Brain pericyte (primary cell): Measurements from ENCODE around the gene CFAP74.
A peak's percentile ranks its signal among the peaks of the same experiment; 100 is the strongest.

Experiments
- DNase-seq: peaks from one replicate; pipeline ENCODE4 v3.0.0-alpha.2; 2012; ENCODE audit warnings: low read depth, low spot score

Gene CFAP74

GRCh38 chr1:1926886-1927660 lies 76.5 kb downstream of the CFAP74 start:
- DNase-seq, result no peak

DNA sequence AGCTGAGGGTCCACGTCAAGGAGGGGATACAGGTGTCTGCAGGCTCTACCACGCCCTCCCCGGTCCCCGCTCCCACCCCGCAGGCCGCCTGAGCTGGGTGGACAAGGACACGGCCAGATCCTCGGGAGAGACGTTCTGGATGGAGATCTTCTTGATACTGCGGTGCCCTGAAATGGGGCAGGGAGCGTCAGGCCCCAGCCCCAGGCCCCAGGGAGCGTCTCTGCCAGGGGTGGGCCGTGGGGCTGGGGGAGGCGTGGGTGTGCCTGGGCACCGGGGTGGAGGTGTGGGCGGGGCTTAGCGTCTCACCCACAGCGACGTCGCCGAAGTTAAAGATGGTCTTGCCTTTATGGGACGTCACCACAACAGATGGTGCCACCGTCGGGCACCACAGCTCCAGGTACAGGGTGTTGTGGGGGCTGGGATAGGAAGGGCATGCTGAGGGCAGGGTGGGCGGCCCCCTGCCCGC lies 77.2 kb downstream of the CFAP74 start:
- DNase-seq, result no peak

GRCh38 chr1:1925437-1926345 lies 77.9 kb downstream of the CFAP74 start:
- DNase-seq, result no peak

DNA sequence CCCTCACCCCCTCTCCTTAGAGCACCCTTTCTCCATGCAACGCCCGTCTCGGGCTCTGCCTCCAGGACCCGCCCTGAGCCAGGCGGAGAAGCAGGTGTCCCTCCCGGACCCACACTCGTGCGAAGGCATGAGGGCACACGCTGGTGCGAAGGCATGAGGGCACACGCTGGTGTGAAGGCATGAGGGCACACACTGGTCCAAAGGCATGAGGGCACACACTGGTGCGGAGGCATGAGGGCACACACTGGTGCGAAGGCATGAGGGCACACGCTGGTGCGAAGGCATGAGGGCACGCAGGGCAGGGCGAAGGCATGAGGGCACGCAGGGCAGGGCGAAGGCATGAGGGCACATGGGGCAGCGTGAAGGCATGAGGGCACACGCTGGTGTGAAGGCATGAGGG lies 78.7 kb downstream of the CFAP74 start:
- no peak for DNase-seq

GRCh38 chr1:1924386-1924785 lies 79.2 kb downstream of the CFAP74 start:
- no peak for DNase-seq

- DNase-seq, result no peak
These were observed 80.4 kb downstream of the CFAP74 start for GRCh38 chr1:1922956-1923833.

DNA sequence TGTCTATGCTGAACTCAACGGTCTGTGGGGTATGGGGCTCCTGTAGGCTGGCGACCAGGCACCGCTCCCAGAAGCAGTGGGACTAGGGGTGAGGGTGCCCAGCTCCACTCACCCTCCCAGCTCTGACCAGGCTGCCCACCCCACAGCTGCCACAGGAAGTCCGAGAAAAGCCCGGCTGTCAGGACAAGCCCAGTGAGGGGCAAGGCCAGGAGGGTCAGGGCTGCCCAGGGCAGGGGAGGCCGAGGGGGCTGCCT lies 81.0 kb downstream of the CFAP74 start:
- no peak for DNase-seq

GRCh38 chr1:1921901-1922701 lies 81.5 kb downstream of the CFAP74 start:
- DNase-seq, result no peak

GRCh38 chr1:1921459-1921862 lies 82.1 kb downstream of the CFAP74 start:
- no peak for DNase-seq

GRCh38 chr1:1920608-1921458 lies 82.8 kb downstream of the CFAP74 start:
- no peak for DNase-seq

GRCh38 chr1:1920057-1920607 lies 83.5 kb downstream of the CFAP74 start:
- DNase-seq, result no peak

DNA sequence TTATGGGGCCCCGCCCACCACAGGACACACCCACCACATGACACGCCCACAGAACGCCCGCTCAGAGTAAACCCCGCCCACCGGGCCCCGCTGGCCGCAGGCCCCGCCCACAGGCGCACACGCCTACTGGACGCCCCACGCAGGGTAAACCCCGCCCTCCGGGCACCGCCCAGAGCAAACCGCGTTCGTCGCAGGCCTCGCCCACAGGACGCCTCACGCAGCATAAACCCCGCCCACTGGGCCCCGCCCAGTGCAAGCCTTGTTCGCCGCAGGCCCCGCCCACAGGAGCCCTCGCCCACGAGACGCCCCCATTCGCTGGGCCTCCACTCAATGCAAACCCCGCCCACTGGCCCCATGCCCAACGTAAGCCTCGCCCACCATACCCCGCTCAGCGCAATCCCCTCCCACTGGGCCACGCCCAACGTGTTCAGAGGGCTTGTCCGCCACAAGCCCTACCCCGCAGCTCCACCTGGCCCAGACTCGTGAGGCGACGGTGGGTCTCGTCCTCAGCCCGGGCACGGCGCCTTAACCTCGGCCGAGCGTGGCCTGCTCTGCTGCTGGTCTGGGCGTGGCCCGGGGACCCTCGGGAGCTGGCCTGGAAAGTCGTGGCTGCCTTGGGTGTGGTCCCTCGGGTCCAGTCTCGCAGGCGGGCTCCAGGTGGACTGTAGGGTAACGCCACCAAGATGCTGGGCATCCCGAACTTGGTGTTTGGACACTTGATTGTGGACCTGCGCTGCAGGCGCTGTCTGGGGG lies 84.1 kb downstream of the CFAP74 start:
- DNase-seq, result peak; percentile 84

DNA sequence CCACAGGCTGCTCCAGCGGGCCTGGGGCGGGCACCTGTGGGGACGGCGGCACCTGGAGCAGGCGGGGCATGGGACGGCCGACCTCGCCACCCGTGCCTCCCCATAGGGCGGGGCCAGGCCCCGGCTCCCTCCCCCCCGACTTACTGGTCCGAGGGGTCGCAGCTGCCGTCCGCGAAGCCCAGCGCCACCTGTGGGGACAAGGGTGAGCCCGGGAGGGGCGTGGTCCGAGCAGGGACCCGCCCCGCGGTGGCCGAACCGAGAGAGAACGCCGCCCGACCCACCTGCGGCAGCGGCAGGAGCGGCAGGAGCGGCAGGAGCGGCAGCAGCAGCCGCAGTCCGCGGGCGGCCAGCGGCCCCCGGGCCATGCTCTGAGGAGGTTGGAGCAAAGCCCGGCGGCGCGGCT lies 84.7 kb downstream of the CFAP74 start, which contains the start of gene TMEM52:
Gene TMEM52 (minus strand): TSS at position 379 of the 403 bp plus-strand sequence. CDS start 14 bp downstream, at position 365.
- no peak for DNase-seq

DNA sequence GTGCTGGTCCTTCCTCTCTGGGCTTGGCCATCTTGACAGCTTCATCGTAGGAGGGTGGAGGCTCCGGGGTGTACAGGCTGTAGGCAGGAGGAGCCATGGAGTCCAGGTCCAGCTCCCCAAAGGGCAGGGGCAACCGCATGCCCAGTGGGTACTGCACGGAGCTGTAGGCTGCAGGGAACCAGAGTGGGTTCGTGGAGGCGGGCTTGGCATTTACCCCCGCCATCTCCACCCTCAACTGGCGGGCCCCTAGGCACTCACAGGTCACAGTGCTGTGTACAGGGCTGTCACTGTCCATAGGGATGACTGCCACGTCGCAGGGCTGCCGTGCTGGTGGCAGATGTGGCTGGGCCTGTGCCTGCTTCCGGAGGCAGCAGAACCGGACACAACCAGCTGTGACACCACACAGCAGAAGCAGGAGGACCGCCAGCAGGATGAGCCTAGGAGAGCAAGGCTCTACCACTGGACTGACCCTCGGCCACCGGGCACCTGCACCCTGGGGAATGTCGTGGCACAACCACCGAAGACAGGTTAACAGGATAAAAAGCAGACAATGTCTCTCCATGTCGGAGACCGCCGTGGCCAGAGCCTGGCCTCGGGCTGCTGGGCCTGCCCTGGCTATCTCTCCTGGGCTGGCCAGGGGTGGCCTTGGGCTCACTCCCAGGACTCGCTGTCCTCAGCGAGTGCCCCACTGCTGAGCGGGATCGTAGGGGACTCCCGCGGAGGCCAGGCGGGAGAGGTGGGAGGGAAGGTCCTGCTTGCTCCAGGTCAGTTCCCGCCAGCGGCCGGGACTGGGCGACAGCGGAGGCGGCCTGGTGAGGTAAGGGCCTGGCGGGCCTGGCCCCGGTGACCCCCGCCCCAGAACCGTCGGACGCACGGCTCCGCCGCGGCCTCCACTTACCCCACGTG lies 85.3 kb downstream of the CFAP74 start:
- DNase-seq, result no peak

- DNase-seq, result no peak
These were observed 86.1 kb downstream of the CFAP74 start for GRCh38 chr1:1917304-1917976.

GRCh38 chr1:1916851-1917251 lies 86.7 kb downstream of the CFAP74 start:
- no peak for DNase-seq
